Natural killer cell (primary cell): ENCODE results near the gene BRD4. TPM values are rescaled to one million over a fixed set of nuclear protein-coding genes. Genes with fewer than 3 reads are reported as not detected.

Experiments used
- ATAC-seq, 3 donors: fragments of 150-1000 bp in 2 of 3; fragments of 200-7000 bp in 1 of 3; cut with Tn5 transposase; 1 replicate in 1 of 3; 2 replicates in 2 of 3; pipeline ENCODE4 v1.10.0; 2021; ENCODE audit warnings: mild to moderate bottlenecking in 2 of 3, moderate library complexity in 2 of 3
- DNase-seq, 2 donors: peaks; one replicate each; pipeline versions ENCODE4 v3.0.0 to v3.0.0-alpha.2; 2013 to 2021; ENCODE audit warnings: mixed read lengths in 1 of 2
- H3K27ac ChIP-seq: one replicate; pipeline ENCODE4 v1.5.1; 2013; ENCODE audit warnings: mild to moderate bottlenecking, low read length
- H3K27me3 ChIP-seq: one replicate; pipeline ENCODE4 v1.6.1; 2013; ENCODE audit warnings: low read length; ENCODE audit not compliant: control insufficient read depth, insufficient read depth
- H3K36me3 ChIP-seq: one replicate; pipeline ENCODE4 v1.6.1; 2013; ENCODE audit warnings: low read length; ENCODE audit not compliant: control insufficient read depth, insufficient read depth
- H3K4me1 ChIP-seq: one replicate; pipeline ENCODE4 v1.6.1; 2013; ENCODE audit warnings: low read length; ENCODE audit not compliant: control insufficient read depth, insufficient read depth
- H3K4me3 ChIP-seq: one replicate; pipeline ENCODE4 v1.5.1; 2013; ENCODE audit warnings: low read length
- H3K9me3 ChIP-seq: one replicate; pipeline ENCODE4 v1.6.1; 2013; ENCODE audit warnings: low read length; ENCODE audit not compliant: control insufficient read depth, insufficient read depth
- H3K27ac Mint-ChIP-seq, 2 donors: one replicate each; pipeline ENCODE4 v1.8.0; 2022; ENCODE audit warnings: mild to moderate bottlenecking in 2 of 2, mixed read lengths in 2 of 2, moderate library complexity in 1 of 2
- H3K27me3 Mint-ChIP-seq, 2 donors: one replicate each; pipeline ENCODE4 v1.8.0; 2022; ENCODE audit warnings: low read depth in 2 of 2, mixed read lengths in 2 of 2
- H3K36me3 Mint-ChIP-seq: one replicate; pipeline ENCODE4 v1.8.0; 2022; ENCODE audit warnings: mixed read lengths
- H3K4me1 Mint-ChIP-seq, 2 donors: one replicate each; pipeline ENCODE4 v1.8.0; 2022; ENCODE audit warnings: mixed read lengths in 2 of 2
- H3K4me3 Mint-ChIP-seq: one replicate; pipeline ENCODE4 v1.8.0; 2022; ENCODE audit warnings: mild to moderate bottlenecking, moderate library complexity, mixed read lengths
- H3K9me3 Mint-ChIP-seq, 2 donors: one replicate each; pipeline ENCODE4 v1.8.0; 2022; ENCODE audit warnings: mixed read lengths in 2 of 2
- CTCF ChIP-seq: fragments of 200-600 bp; IDR thresholded peaks from one replicate; pipeline ENCODE4 v1.8.0; 2022; ENCODE audit warnings: antibody characterized with exemption
- WGBS: methylation state at CpG from one replicate; pipeline ENCODE4 v1.1.7; 2013; ENCODE audit warnings: missing lambda C conversion rate; ENCODE audit not compliant: insufficient coverage; 5-methylcytosine and 5-hydroxymethylcytosine counted together
- intact Hi-C: fragments of 100-400 bp; cut with micrococcal nuclease; formaldehyde crosslinking; loops from one replicate; pipeline ENCODE4 v1.14.2; 2022
- total RNA-seq, 4 donors: library from RNA; stranded (reverse); fragments of 120-200 nt in 1 of 4; gene quantifications; one replicate each; pipeline versions ENCODE4 v1.2.3 to v1.2.4, GENCODE V29; 2013 to 2022

BRD4 gene
- total RNA-seq, 3 donors from 2014 or later (not counting 1 experiment from before 2014, with no cell fraction given) = 91.9 to 116 (median 98.3) TPM

- Mint-ChIP-seq H3K9me3 (no peaks in the 10 kb centered on the region), H3K36me3 (no peaks in the 10 kb centered on the region), H3K4me1 (peaks cover 19 to 37% of the 10 kb centered on the region in 2 donors), H3K27me3 (no peaks in the 10 kb centered on the region), H3K27ac (no peak overlapping the region), H3K4me3 (no peak overlapping the region)
- 94% methylated on average over 26 of the region's 26 CpGs for WGBS
- Histone ChIP-seq H3K4me3 (no peak overlapping the region), H3K9me3 (no peaks in the 10 kb centered on the region), H3K27ac (no peak overlapping the region), H3K4me1 (no peaks in the 10 kb centered on the region), H3K36me3 (peaks cover 86% of the 10 kb centered on the region), H3K27me3 (no peaks in the 10 kb centered on the region)
- no peak for DNase-seq
- no peak for TF ChIP-seq CTCF
- intact Hi-C loops = loop anchor here (2.0 to 10.0 kb wide), 2 partner anchors 65 to 199 kb away; partner anchors contain the start of gene RASAL3
- no peak for ATAC-seq
These were observed 67.0 kb downstream of the BRD4 start for GRCh38 chr19:15265214-15265849.

DNA sequence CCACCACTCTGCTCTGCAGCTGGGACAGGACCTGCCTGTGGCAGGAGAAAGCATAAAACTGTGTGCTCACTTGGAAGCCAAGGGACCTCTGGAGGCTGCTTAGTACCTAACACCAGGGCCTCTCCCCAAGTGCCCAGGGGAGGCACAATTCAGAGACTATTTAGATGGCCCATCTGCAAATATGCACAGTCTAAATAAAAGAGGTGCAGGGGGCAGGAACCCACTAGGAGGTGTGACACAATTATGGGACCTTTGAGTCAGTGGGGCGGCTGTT, 67.5 kb downstream of the BRD4 start:
- Histone ChIP-seq H3K4me3 (no peak overlapping the region), H3K36me3 (peaks cover 86% of the 10 kb centered on the region), H3K27ac (no peak overlapping the region), H3K27me3 (no peaks in the 10 kb centered on the region), H3K4me1 (no peaks in the 10 kb centered on the region), H3K9me3 (no peaks in the 10 kb centered on the region)
- Mint-ChIP-seq H3K27me3 (no peaks in the 10 kb centered on the region), H3K9me3 (no peaks in the 10 kb centered on the region), H3K4me3 (no peak overlapping the region), H3K36me3 (no peaks in the 10 kb centered on the region), H3K4me1 (peaks cover 15 to 33% of the 10 kb centered on the region in 2 donors), H3K27ac (no peak overlapping the region)
- ATAC-seq = no peak
- intact Hi-C loops = loop anchor here (2.0 to 10.0 kb wide), 2 partner anchors 66 to 200 kb away; partner anchors contain the start of gene RASAL3
- TF ChIP-seq CTCF = no peak
- WGBS = 67% methylated on average over 1 of the region's 1 CpG
- DNase-seq = no peak

DNA sequence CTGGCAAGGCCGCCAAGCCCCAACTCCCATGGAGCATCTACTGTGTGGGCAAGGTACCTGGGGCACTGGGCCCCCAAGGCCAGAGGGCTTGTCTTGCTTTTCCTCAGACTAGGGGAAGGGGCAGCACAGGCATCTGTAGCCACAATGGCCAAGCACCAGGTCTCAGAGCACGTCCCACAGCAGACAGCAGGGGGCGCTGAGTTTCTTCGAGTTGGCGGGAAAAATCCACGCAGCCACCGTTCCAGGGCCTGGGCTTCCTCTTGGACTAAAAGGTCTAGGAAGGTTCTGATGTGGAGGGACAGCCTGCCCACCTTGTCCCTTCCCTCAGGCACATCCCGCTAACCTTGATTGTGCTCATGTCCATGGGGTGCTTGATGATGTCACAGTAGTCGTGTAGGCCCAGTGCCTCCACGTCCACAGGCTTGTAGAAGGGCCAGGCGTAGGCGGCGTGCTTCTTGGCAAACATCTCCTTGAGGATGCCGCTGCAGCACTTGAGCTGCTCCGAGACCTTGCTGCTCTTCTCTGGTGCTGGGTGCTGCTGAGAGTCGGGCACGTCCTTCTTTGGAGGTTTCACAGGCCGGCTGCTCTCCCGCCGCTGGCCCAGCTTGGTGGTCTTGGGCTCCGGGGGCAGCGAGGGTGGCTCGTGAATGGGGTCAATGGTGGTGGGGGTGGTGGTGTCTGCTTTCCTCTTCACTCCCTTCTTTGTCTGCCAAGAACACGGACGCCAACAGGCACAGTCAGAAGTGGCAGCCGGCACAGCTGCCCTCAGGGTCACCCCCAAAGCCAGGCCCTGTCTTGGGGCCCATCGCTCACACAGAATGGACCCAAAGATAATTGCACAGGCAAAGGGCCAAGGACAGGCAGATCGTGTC, 68.0 kb downstream of the BRD4 start:
- intact Hi-C loops = loop anchor here (2.0 to 10.0 kb wide), 2 partner anchors 67 to 201 kb away; partner anchors contain the start of gene RASAL3
- H3K27ac ChIP-seq = no peak overlapping the region
- peak; percentile 76 for TF ChIP-seq CTCF
- DNase-seq (peak; percentile 70 to 82), ATAC-seq (peak; percentile 49 to 82 (median 71))
- Mint-ChIP-seq H3K36me3 (no peaks in the 10 kb centered on the region), H3K4me3 (no peak overlapping the region), H3K4me1 (peaks cover 9 to 27% of the 10 kb centered on the region in 2 donors), H3K27ac (no peak overlapping the region), H3K9me3 (no peaks in the 10 kb centered on the region), H3K27me3 (no peaks in the 10 kb centered on the region)
- no peaks in the 10 kb centered on the region for H3K27me3 ChIP-seq
- no peaks in the 10 kb centered on the region for H3K9me3 ChIP-seq
- H3K4me1 ChIP-seq = no peaks in the 10 kb centered on the region
- 89% methylated on average over 28 of the region's 28 CpGs for WGBS
- no peak overlapping the region for H3K4me3 ChIP-seq
- H3K36me3 ChIP-seq = peaks cover 87% of the 10 kb centered on the region
